ENCODE data around the gene NAGA. TPM values are rescaled to one million over a fixed set of nuclear protein-coding genes. Genes with fewer than 3 reads are reported as not detected.
A peak's percentile ranks its signal among the peaks of the same experiment; 100 is the strongest.

NAGA gene
- total and polyA plus RNA-seq, 9 of the 15 experiments (the other 6 are each of a cell fraction or from before 2014, with no cell fraction given) = 6.5 to 20.6 (median 17.4) TPM

GRCh38 chr22:42080287-42080686 is 9.7 kb upstream of the NAGA start:
- Histone ChIP-seq H3K36me3 (ENCODE audit: control insufficient read depth, insufficient read depth, low read length) (peaks cover 31% of the 10 kb centered on the region; the same call in 2 of the 3 replicates), H3K9me3 (replicated peaks; ENCODE audit: control insufficient read depth, insufficient read depth, low read depth, low read length) (no peaks in the 10 kb centered on the region), H3K4me3 (peak overlapping the region; percentile 59), H3K27ac (ENCODE audit: extremely low read depth, low read depth, low read length) (peak overlapping the region; percentile 95), H3K9me1 (ENCODE audit: control insufficient read depth, insufficient read depth, low read length) (no peaks in the 10 kb centered on the region), H3K4me2 (ENCODE audit: insufficient read depth, low read length) (peak overlapping the region; percentile 93), H4K20me1 (replicated peaks; ENCODE audit: control insufficient read depth, insufficient read depth, low read length) (no peaks in the 10 kb centered on the region), H3K4me1 (replicated peaks in 1 of 2; ENCODE audit: control insufficient read depth in 2 of 2, insufficient read depth in 2 of 2, low read length in 2 of 2) (peaks cover 11 to 17% of the 10 kb centered on the region in 2 experiments), H3K9ac (ENCODE audit: insufficient read depth in 1 of 2, low read depth in 2 of 2, low read length in 2 of 2) (peak overlapping the region; percentile 68 to 91; a peak in 3 of 4 replicates), H3K79me2 (ENCODE audit: control insufficient read depth, insufficient read depth, low read length) (peaks cover 15% of the 10 kb centered on the region), H2AFZ (ENCODE audit: low read depth, low read length) (peak overlapping the region; percentile 96), H3K27me3 (ENCODE audit: control insufficient read depth in 2 of 2, insufficient read depth in 2 of 2, low read length in 2 of 2) (no peaks in the 10 kb centered on the region)
- POLR2A ChIA-PET = interaction anchor here (1.1 to 3.8 kb wide), 3 partner anchors 10 to 535 kb away, joined by 5 to 43 read pairs (median 5); partner anchors contain the start of genes NDUFA6 and POLDIP3
- ATAC-seq (no peak; the same call in 2 of the 3 replicates), DNase-seq (ENCODE audit: extremely low read depth in 1 of 4, low spot score in 3 of 4) (peak in 2 of 4 experiments; percentile 15 to 35), FAIRE-seq (peak; percentile 62)
- TF ChIP-seq KAT7 (CRISPR knock-in tag; IDR thresholded peaks at IDR 0.05; ENCODE audit: borderline replicate concordance) (0 out of 2 replicates have a peak, but pooled peaks have one; percentile 53), ZSCAN29 (IDR thresholded peaks at IDR 0.05) (no peak), PTTG1 (tag; IDR thresholded peaks at IDR 0.05; ENCODE audit: low read depth) (no peak), ZBTB1 (CRISPR knock-in tag; IDR thresholded peaks at IDR 0.05; ENCODE audit: borderline replicate concordance, low read depth) (no peak), KDM1A (IDR thresholded peaks at IDR 0.05) (peak in 1 of 2 experiments; percentile 64; a peak in 3 of 4 replicates), GABPA (tag; conservative IDR thresholded peaks at IDR 0.05; ENCODE audit: low read depth) (peak; percentile 4; the same call in 1 of the 2 replicates), ELF1 (tag; IDR thresholded peaks at IDR 0.05) (peak; percentile 55), PHF21A (IDR thresholded peaks at IDR 0.05; ENCODE audit: borderline replicate concordance, low read depth) (peak; percentile 92)
- in situ Hi-C loops (cut with MboI) (no loop called here), intact Hi-C loops (cut with micrococcal nuclease) (no loop called here)
- 4% methylated on average over 11 of the region's 14 CpGs for WGBS (ENCODE audit: insufficient coverage, low coverage, missing lambda C conversion rate)
- no TSS peak for BruUV-seq (replicated peaks)
- CTCF ChIA-PET (ENCODE audit: low intra/inter-chr PET ratio) = no interaction called here

All from K562 (cell line).